H1 (cell line): ENCODE measurements around the gene PSMB3. TPM values are rescaled to one million over a fixed set of nuclear protein-coding genes. Genes with fewer than 3 reads are reported as not detected.

Experiments
- CTCF ChIA-PET: fragments of 300-600 bp; sonication (Branson Sonifier 250); formaldehyde crosslinking; loops from one replicate; lab custom pipeline; 2021; ENCODE audit not compliant: partially characterized antibody; lab: Charles Lee
- POLR2A ChIA-PET: fragments of 300-600 bp; sonication (Branson Sonifier 250); formaldehyde crosslinking; loops from one replicate; lab custom pipeline; 2021; ENCODE audit warnings: inconsistent platforms; ENCODE audit not compliant: partially characterized antibody; lab: Charles Lee
- DNase-seq, 2 experiments: peaks; one replicate each; pipeline versions ENCODE4 v3.0.0 to v3.0.0-alpha.2; 2010 to 2022; ENCODE audit warnings: low spot score in 2 of 2, low read depth in 1 of 2, mixed read lengths in 1 of 2
- FAIRE-seq: peaks from 2 replicates; lab custom pipeline; 2011; peaks lifted over from hg19 to GRCh38; lab: Jason Lieb, UNC
- H2AFZ ChIP-seq: 2 replicates; pipeline ENCODE4 v1.8.1; 2012; ENCODE audit warnings: low read length, inconsistent platforms
- H2AK5ac ChIP-seq: 2 replicates; pipeline ENCODE4 v1.6.1; 2013; ENCODE audit warnings: low read depth, low read length
- H2BK120ac ChIP-seq: replicated peaks from 2 replicates; pipeline ENCODE3; 2013; ENCODE audit warnings: low read depth, low read length, inconsistent platforms
- H2BK12ac ChIP-seq: 2 replicates; pipeline ENCODE4 v1.6.1; 2013; ENCODE audit warnings: low read depth, low read length
- H2BK15ac ChIP-seq: 2 replicates; pipeline ENCODE4 v1.6.1; 2013; ENCODE audit warnings: low read length
- H2BK20ac ChIP-seq: 2 replicates; pipeline ENCODE4 v1.6.1; 2013; ENCODE audit warnings: low read length
- H2BK5ac ChIP-seq: 2 replicates; pipeline ENCODE4 v1.6.1; 2013; ENCODE audit warnings: low read depth, low read length
- H3K14ac ChIP-seq: 2 replicates; pipeline ENCODE4 v1.6.1; 2013; ENCODE audit warnings: inconsistent platforms; ENCODE audit not compliant: insufficient read length
- H3K18ac ChIP-seq: 2 replicates; pipeline ENCODE4 v1.6.1; 2013; ENCODE audit warnings: low read length; ENCODE audit errors: extremely low read depth
- H3K23ac ChIP-seq: 2 replicates; pipeline ENCODE4 v1.6.1; 2013; ENCODE audit warnings: inconsistent platforms; ENCODE audit not compliant: insufficient read length
- H3K23me2 ChIP-seq: 2 replicates; pipeline ENCODE4 v1.6.1; 2013; ENCODE audit warnings: low read depth, low read length
- H3K27ac ChIP-seq: 2 replicates; pipeline ENCODE4 v1.6.1; 2011; ENCODE audit warnings: low read depth, low read length, inconsistent platforms
- H3K27me3 ChIP-seq, 4 experiments: replicated peaks in 1 of 4; 1 replicate in 1 of 4; 2 replicates in 3 of 4; pipeline versions ENCODE4 v1.6.1 to v1.8.1; 2011 to 2013; ENCODE audit warnings: low read length in 3 of 4, mild to moderate bottlenecking in 3 of 4, inconsistent platforms in 2 of 4, mixed read lengths in 2 of 4, moderate library complexity in 1 of 4; ENCODE audit not compliant: control insufficient read depth in 3 of 4, insufficient read depth in 3 of 4; ENCODE audit errors: extremely low read depth in 1 of 4
- H3K36me3 ChIP-seq, 4 experiments: 2 replicates each; pipeline versions ENCODE4 v1.6.1 to v1.8.1; 2011 to 2013; ENCODE audit warnings: mild to moderate bottlenecking in 4 of 4, low read length in 3 of 4, moderate library complexity in 2 of 4, control low read depth in 1 of 4, inconsistent platforms in 1 of 4; ENCODE audit not compliant: insufficient read depth in 4 of 4, control insufficient read depth in 2 of 4
- H3K4ac ChIP-seq: replicated peaks from 2 replicates; pipeline ENCODE3; 2013; ENCODE audit warnings: low read length, low read depth, mixed read lengths, inconsistent platforms; ENCODE audit not compliant: insufficient read length
- H3K4me1 ChIP-seq, 4 experiments: replicated peaks in 1 of 4; 1 replicate in 1 of 4; 2 replicates in 3 of 4; pipeline versions ENCODE4 v1.6.1 to v1.8.1; 2011 to 2013; ENCODE audit warnings: low read length in 3 of 4, inconsistent platforms in 2 of 4, mixed read lengths in 1 of 4; ENCODE audit not compliant: insufficient read depth in 4 of 4, control insufficient read depth in 3 of 4
- H3K4me2 ChIP-seq, 2 experiments: 2 replicates each; pipeline versions ENCODE4 v1.6.1 to v1.8.1; 2011 to 2013; ENCODE audit warnings: low read depth in 2 of 2, low read length in 2 of 2, control low read depth in 1 of 2, inconsistent platforms in 1 of 2, mild to moderate bottlenecking in 1 of 2; ENCODE audit not compliant: insufficient read depth in 1 of 2
- H3K4me3 ChIP-seq, 4 experiments: fragments of 200-600, 300-600 bp in 1 of 4; sonication (generic), shearing (Covaris generic), sonication (Bioruptor Twin) in 1 of 4; 2 replicates each; pipeline versions ENCODE4 v1.5.1 to v1.8.1; 2011 to 2016; ENCODE audit warnings: low read length in 4 of 4, low read depth in 3 of 4, control low read depth in 2 of 4, inconsistent platforms in 2 of 4, mild to moderate bottlenecking in 2 of 4, mixed read lengths in 1 of 4, moderate library complexity in 1 of 4; ENCODE audit not compliant: insufficient read depth in 2 of 4; ENCODE audit errors: extremely low read depth in 1 of 4
- H3K56ac ChIP-seq: replicated peaks from 2 replicates; pipeline ENCODE3; 2013; ENCODE audit warnings: low read depth, mild to moderate bottlenecking, mixed read lengths, low read length, inconsistent platforms; ENCODE audit not compliant: insufficient read length
- H3K79me1 ChIP-seq: 2 replicates; pipeline ENCODE4 v1.6.1; 2013; ENCODE audit warnings: low read depth, low read length, control low read depth
- H3K79me2 ChIP-seq, 2 experiments: 2 replicates each; pipeline versions ENCODE4 v1.6.1 to v1.8.1; 2012 to 2013; ENCODE audit warnings: low read length in 2 of 2, mild to moderate bottlenecking in 2 of 2, inconsistent platforms in 1 of 2; ENCODE audit not compliant: insufficient read depth in 2 of 2, control insufficient read depth in 1 of 2
- H3K9ac ChIP-seq, 4 experiments: replicated peaks in 1 of 4; 1 replicate in 1 of 4; 2 replicates in 3 of 4; pipeline versions ENCODE4 v1.6.1 to v1.8.1; 2011 to 2013; ENCODE audit warnings: low read depth in 3 of 4, low read length in 3 of 4, control low read depth in 2 of 4, mild to moderate bottlenecking in 2 of 4, moderate library complexity in 2 of 4, inconsistent platforms in 1 of 4; ENCODE audit errors: extremely low read depth in 1 of 4
- H3K9me3 ChIP-seq, 2 experiments: 2 replicates each; pipeline versions ENCODE4 v1.6.1 to v1.8.1; 2012 to 2013; ENCODE audit warnings: mild to moderate bottlenecking in 2 of 2, moderate library complexity in 2 of 2, control low read depth in 1 of 2, inconsistent platforms in 1 of 2, low read depth in 1 of 2, low read length in 1 of 2, mixed read lengths in 1 of 2; ENCODE audit not compliant: insufficient read depth in 2 of 2
- H4K20me1 ChIP-seq, 2 experiments: replicated peaks in 1 of 2; 2 replicates each; pipeline versions ENCODE3 to v1.8.1; 2011 to 2013; ENCODE audit warnings: inconsistent platforms in 2 of 2, low read length in 2 of 2, mild to moderate bottlenecking in 1 of 2; ENCODE audit not compliant: insufficient read depth in 2 of 2, control insufficient read depth in 1 of 2
- H4K5ac ChIP-seq: 2 replicates; pipeline ENCODE4 v1.6.1; 2013; ENCODE audit warnings: low read length, low read depth, mixed read lengths, inconsistent platforms; ENCODE audit not compliant: insufficient read length
- H4K8ac ChIP-seq: 2 replicates; pipeline ENCODE4 v1.8.0; 2013; ENCODE audit warnings: mild to moderate bottlenecking, moderate library complexity, low read length, inconsistent platforms; ENCODE audit not compliant: insufficient read depth; ENCODE audit errors: extremely low read depth
- H4K91ac ChIP-seq: replicated peaks from 2 replicates; pipeline ENCODE3; 2013; ENCODE audit warnings: low read length, mixed read lengths, inconsistent platforms; ENCODE audit not compliant: insufficient read length
- ASH2L ChIP-seq: fragments of 200-600, 300-600 bp; sonication (generic); IDR thresholded peaks from one replicate; pipeline ENCODE4 v1.7.1; 2017; ENCODE audit warnings: low read length
- PHF8 ChIP-seq: fragments of 200-600 bp; sonication (generic); conservative IDR thresholded peaks from 2 replicates; pipeline ENCODE4 v1.7.1; 2012; ENCODE audit warnings: low read depth, mild to moderate bottlenecking, inconsistent platforms, low read length, moderate library complexity
- RBBP5 ChIP-seq: IDR thresholded peaks from 2 replicates; pipeline ENCODE4 v1.7.1; 2012; ENCODE audit warnings: low read depth, mild to moderate bottlenecking, inconsistent platforms, low read length, moderate library complexity, borderline replicate concordance
- SRF ChIP-seq: IDR thresholded peaks from 2 replicates; pipeline ENCODE4 v1.6.1; 2011; ENCODE audit warnings: mild to moderate bottlenecking, low read depth, low read length, moderate library complexity
- WGBS, 2 experiments: shearing (Covaris generic) in 1 of 2; methylation state at CpG; one replicate each; pipeline versions ENCODE4 v1.1.6 to v1.1.7; 2013 to 2015; ENCODE audit warnings: low lambda C conversion rate in 2 of 2, mixed read lengths in 2 of 2, inconsistent platforms in 1 of 2, low coverage in 1 of 2, missing lambda C conversion rate in 1 of 2; ENCODE audit not compliant: insufficient replicate concordance in 2 of 2, insufficient coverage in 1 of 2, insufficient read length in 1 of 2; ENCODE audit errors: extremely low coverage in 1 of 2, missing lambda C conversion rate in 1 of 2; 5-methylcytosine and 5-hydroxymethylcytosine counted together
- polyA plus RNA-seq, 7 experiments: library from polyadenylated mRNA; depleted of rRNA in 3 of 7; stranded (reverse) in 5 of 7; unstranded in 2 of 7; fragments of >200 nt in 5 of 7; fragments of 200-250 nt in 2 of 7; gene quantifications; 1 replicate in 5 of 7; 2 replicates in 1 of 7; 4 replicates in 1 of 7; pipeline versions ENCODE4 v1.2.1 to v1.2.3, GENCODE V29; 2011 to 2013; ENCODE audit warnings: missing spikeins in 2 of 7, mixed read lengths in 2 of 7
- total RNA-seq: library from RNA; stranded (reverse); fragmentation: NEBNext Ultra II Directional; extraction: Animal tissue kit (Norgen Biotek cat#: 25700); gene quantifications from 2 replicates; pipeline ENCODE4 v1.2.1, GENCODE V29; 2021
- TF ChIP-seq, protein P1 (sequence below): IDR thresholded peaks from 2 replicates; pipeline ENCODE4 v1.6.1; 2012; ENCODE audit warnings: inconsistent platforms

PSMB3 gene
- total and polyA plus RNA-seq, 2 of the 8 experiments (the other 6 are each of a cell fraction or from before 2014, with no cell fraction given): 291 to 914 TPM

- no peaks in the 10 kb centered on the region for H3K9me3 ChIP-seq
- H3K4ac ChIP-seq: peak overlapping the region; percentile 73
- FAIRE-seq: no peak
- TF ChIP-seq PHF8: 0 out of 2 replicates have a peak, but pooled peaks have one; percentile 27
- peak; percentile 32; the same call in 1 of the 2 replicates for TF ChIP-seq RBBP5
- peak; percentile 75 for TF ChIP-seq ASH2L
- TF ChIP-seq, protein P1, sequence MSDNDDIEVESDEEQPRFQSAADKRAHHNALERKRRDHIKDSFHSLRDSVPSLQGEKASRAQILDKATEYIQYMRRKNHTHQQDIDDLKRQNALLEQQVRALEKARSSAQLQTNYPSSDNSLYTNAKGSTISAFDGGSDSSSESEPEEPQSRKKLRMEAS: no peak
- no peak for TF ChIP-seq SRF
- ChIA-PET POLR2A (interaction anchor here (0.6 to 3.6 kb wide), 18 partner anchors 10 to 265 kb away, joined by 3 to 16 read pairs (median 4); partner anchors contain the start of genes CWC25, LASP1, LASP1NB and RPL23), CTCF (no interaction called here)
- H4K5ac ChIP-seq: peak overlapping the region; percentile 59
- H3K4me3 ChIP-seq: peak overlapping the region; percentile 79 to 90 (median 82)
- H2BK120ac ChIP-seq: no peak overlapping the region
- H2BK15ac ChIP-seq: peak overlapping the region; percentile 95; the same call in 1 of the 2 replicates
- peak overlapping the region; percentile 96 for H4K91ac ChIP-seq
- peak overlapping the region; percentile 91 for H2BK5ac ChIP-seq
- H3K79me2 ChIP-seq: peaks cover 16 to 48% of the 10 kb centered on the region in 2 experiments
- H4K20me1 ChIP-seq: peaks cover 4 to 18% of the 10 kb centered on the region in 2 experiments
- no peak for DNase-seq
- peak overlapping the region; percentile 1 to 83 (median 75); a peak in 6 of 7 replicates for H3K9ac ChIP-seq
- peak overlapping the region; percentile 98 for H3K18ac ChIP-seq
- WGBS, 2 experiments: 3% methylated on average over 15 of the region's 53 CpGs; no CpG with 5 or more reads in 1 of the 2 experiments
- H3K79me1 ChIP-seq: peaks cover 27% of the 10 kb centered on the region
- peaks cover 5 to 8% (median 5%) of the 10 kb centered on the region in 4 experiments; a peak in 4 of 7 replicates for H3K4me1 ChIP-seq
- no peak overlapping the region; the same call in 1 of the 2 replicates for H2BK20ac ChIP-seq
- H3K23me2 ChIP-seq: peaks cover 4% of the 10 kb centered on the region
- no peak overlapping the region; the same call in 1 of the 2 replicates for H2AFZ ChIP-seq
- peak overlapping the region; percentile 61; the same call in 1 of the 2 replicates for H2AK5ac ChIP-seq
- peaks cover 3 to 20% (median 14%) of the 10 kb centered on the region in 4 experiments; a peak in 5 of 8 replicates for H3K36me3 ChIP-seq
- no peak overlapping the region for H3K23ac ChIP-seq
- peak overlapping the region; percentile 81; the same call in 1 of the 2 replicates for H4K8ac ChIP-seq
- H2BK12ac ChIP-seq: peak overlapping the region; percentile 60; the same call in 1 of the 2 replicates
- H3K4me2 ChIP-seq: peak overlapping the region; percentile 84 to 86
- H3K14ac ChIP-seq: no peak overlapping the region
- H3K27me3 ChIP-seq: no peaks in the 10 kb centered on the region
- peak overlapping the region; percentile 57 for H3K27ac ChIP-seq
- H3K56ac ChIP-seq: peak overlapping the region; percentile 51
Observed at GRCh38 chr17:38798614-38799500, 46.3 kb downstream of the PSMB3 start.
